ENCODE results near the gene GRAMD2B.
"Not testable (repeated sequence)": the region's sequence is repeated elsewhere in the genome, so short reads cannot be mapped to it uniquely, and the experiment has no call there.

The GRAMD2B gene

GRCh38 chr5:126454081-126454480, 30.9 kb downstream of the GRAMD2B start:
- no peak for DNase-seq

- no peak for DNase-seq
Observed at GRCh38 chr5:126454535-126454934, 31.3 kb downstream of the GRAMD2B start.

- no peak for DNase-seq
Observed at GRCh38 chr5:126455264-126455663, 32.1 kb downstream of the GRAMD2B start.

GRCh38 chr5:126455728-126456127, 32.5 kb downstream of the GRAMD2B start:
- no peak for DNase-seq

- DNase-seq, result no peak
Observed at GRCh38 chr5:126456217-126456820, 33.1 kb downstream of the GRAMD2B start.

- DNase-seq, result no peak
Observed at GRCh38 chr5:126460459-126460858, 37.2 kb downstream of the GRAMD2B start.

- DNase-seq, result no peak
Observed at GRCh38 chr5:126460977-126461376, 37.8 kb downstream of the GRAMD2B start.

- DNase-seq, result no peak
Observed at GRCh38 chr5:126461838-126462237, 38.6 kb downstream of the GRAMD2B start.

GRCh38 chr5:126462239-126463014, 39.2 kb downstream of the GRAMD2B start:
- DNase-seq, result no peak

GRCh38 chr5:126464016-126464415, 40.8 kb downstream of the GRAMD2B start:
- no peak for DNase-seq

- no peak for DNase-seq
Observed at GRCh38 chr5:126464959-126465358, 41.8 kb downstream of the GRAMD2B start.

GRCh38 chr5:126468091-126468490, 44.9 kb downstream of the GRAMD2B start:
- DNase-seq, result no peak

- no peak for DNase-seq
Observed at GRCh38 chr5:126469536-126470316, 46.5 kb downstream of the GRAMD2B start.

GRCh38 chr5:126470529-126470928, 47.3 kb downstream of the GRAMD2B start:
- not testable (repeated sequence) for DNase-seq

- DNase-seq, result no peak
Observed at GRCh38 chr5:126471247-126471646, 48.0 kb downstream of the GRAMD2B start.

GRCh38 chr5:126471875-126472537, 48.8 kb downstream of the GRAMD2B start:
- DNase-seq, result no peak

GRCh38 chr5:126472538-126472889, 49.3 kb downstream of the GRAMD2B start:
- no peak for DNase-seq

- no peak for DNase-seq
Observed at GRCh38 chr5:126477294-126478117, 54.3 kb downstream of the GRAMD2B start.

- no peak for DNase-seq
Observed at GRCh38 chr5:126479810-126480209, 56.6 kb downstream of the GRAMD2B start.

GRCh38 chr5:126480824-126481223, 57.6 kb downstream of the GRAMD2B start:
- DNase-seq, result no peak

GRCh38 chr5:126481243-126481642, 58.0 kb downstream of the GRAMD2B start:
- DNase-seq, result no peak

GRCh38 chr5:126482591-126482990, 59.4 kb downstream of the GRAMD2B start:
- no peak for DNase-seq
